ENCODE data around the gene CD59.
"Not testable (repeated sequence)": the region's sequence is repeated elsewhere in the genome, so short reads cannot be mapped to it uniquely, and the experiment has no call there.

CD59 gene

DNA sequence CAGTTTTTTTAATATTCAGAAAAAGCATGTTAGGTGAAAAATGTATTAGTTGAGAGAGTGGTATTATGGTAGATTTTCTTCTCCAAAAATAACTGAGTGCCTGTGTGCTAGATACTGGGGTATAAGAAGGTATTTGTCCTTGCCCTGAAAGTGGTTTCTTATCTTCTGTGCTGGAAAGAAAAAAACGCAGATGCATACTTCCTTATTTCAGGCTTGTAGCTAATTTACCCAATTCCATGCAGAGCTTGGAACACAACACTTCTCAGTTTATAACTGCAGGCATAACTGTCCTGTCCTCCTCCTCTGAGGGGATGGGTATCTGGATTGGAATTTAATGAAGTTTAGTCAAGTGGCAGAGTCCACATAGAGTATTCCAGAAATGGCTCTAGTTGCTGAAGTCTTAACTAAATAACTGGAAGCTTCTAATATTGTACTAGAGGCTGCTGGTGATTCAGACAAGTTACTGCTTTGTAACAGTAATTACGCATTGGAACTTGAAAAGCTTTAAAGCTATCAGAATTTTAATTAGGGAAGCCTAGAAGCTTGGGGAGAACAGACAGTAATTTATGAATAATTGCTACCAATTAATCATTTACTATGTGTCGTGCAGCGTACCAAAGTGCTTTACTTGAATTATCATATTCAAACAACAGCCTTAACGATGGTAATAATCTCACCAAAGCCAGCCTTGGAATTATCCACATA lies 22.9 kb downstream of the CD59 start:
- DNase-seq: no peak

DNA sequence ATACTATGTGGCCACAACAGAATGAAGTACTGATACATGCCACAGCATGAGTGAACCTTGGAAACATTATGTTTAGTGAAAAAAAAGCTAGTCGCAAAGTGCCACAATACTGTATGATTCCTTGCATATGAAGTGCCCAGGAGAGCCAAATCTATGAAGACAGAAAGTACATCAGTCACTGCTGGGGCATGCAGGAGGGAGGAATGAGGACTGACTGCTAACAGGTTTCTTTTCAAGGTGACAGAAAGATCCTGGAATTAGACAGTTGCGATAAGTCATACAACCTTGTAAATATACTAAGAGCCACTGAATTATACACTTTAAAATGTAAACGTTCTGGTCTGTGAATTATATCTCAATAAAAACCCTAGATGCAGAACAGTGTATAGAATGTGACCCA lies 23.8 kb downstream of the CD59 start:
- DNase-seq: no peak

DNA sequence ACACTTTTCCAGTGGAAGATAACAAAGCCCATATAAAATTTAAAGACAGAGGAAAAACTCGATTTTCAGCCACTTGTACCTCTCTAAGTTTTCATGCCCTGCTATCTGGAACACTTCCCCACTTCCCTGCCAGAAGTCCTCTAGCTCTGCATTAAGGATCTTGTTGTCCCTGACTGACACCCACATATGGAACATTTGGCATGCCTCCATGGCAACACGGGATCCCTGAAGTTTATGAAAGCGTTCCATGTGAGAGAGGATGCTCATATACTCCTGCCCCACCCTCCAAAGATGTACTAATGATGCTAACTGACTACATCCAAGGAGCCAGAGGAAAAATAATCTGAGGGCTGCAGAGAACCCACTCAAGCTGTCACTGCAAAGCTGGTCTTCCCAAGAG lies 26.8 kb downstream of the CD59 start:
- no peak for DNase-seq

DNA sequence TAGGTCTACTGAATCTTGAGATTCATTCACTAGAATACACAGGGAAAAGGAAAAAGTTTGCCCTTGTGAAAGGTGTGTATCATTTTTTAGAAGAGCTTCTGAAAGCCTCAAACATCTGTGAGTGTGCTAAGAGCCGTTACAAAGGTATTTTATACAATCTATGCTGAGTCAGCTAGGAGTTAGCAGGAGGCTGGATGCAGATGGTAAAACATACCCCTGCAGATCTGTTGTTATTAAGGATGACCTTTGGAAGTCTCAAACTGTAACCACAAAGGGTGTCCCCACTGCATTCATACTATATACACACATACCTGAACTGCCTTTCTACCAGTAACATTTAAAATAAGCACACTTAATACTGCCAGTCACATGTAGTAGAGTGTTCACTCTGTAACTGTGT lies 27.2 kb downstream of the CD59 start:
- DNase-seq: no peak

DNA sequence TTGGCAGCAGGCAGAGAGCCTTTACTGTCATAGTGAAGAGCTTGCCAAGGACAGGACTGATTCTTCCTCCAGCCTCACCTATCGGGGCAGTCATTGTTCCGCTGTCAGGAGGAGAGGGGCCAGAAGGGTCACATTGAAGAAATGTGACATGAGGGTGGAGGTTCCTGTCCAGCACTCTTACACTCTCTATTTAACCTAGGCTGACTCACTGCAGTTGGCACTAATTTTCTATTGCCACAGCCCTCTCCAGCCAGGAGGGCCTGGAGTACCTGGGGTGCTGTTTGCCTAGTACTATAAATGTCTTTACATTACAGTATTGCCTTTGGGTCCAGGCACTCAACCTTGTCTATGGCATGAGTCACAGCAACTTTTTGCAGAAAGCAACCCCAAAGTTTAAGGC lies 28.4 kb downstream of the CD59 start:
- not testable (repeated sequence) for DNase-seq

DNA sequence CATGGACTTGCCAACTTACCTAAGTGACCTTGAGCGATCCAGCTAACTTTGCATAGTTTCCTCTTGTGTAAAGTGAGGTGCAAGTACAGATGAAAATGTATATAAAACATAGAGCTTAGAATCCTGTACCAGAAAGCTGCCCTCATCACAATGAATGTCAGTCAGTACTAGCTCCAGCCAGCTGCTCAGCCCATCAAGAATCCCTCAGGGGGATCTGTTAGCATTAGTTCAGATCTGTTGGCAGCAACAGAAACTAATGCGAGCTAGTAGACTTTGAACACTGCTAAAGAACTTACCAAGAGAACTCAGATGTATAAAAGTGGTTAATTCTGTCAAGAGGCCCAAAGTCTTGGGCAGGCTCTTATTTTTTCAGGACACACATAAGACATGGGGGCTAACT lies 29.3 kb downstream of the CD59 start:
- no peak for DNase-seq

DNA sequence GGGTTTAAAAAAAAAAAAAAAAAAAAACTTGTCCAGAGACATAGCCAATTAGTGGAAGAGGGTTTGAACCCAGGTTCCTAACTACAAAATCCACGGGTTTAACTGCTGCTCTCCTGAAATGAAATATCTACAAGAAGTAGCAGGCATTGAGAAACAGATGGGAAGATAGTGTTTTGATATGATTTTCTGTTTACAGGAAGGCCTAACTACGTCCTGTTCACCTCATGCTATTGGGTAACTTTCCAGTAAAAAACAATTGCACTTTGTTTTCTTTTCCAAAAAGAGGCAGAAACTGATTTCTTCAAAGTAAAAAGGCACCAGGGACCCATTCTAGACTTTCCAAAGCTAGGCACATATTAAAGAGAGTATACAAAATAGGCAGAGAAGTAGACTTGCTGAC lies 29.7 kb downstream of the CD59 start:
- DNase-seq: no peak

DNA sequence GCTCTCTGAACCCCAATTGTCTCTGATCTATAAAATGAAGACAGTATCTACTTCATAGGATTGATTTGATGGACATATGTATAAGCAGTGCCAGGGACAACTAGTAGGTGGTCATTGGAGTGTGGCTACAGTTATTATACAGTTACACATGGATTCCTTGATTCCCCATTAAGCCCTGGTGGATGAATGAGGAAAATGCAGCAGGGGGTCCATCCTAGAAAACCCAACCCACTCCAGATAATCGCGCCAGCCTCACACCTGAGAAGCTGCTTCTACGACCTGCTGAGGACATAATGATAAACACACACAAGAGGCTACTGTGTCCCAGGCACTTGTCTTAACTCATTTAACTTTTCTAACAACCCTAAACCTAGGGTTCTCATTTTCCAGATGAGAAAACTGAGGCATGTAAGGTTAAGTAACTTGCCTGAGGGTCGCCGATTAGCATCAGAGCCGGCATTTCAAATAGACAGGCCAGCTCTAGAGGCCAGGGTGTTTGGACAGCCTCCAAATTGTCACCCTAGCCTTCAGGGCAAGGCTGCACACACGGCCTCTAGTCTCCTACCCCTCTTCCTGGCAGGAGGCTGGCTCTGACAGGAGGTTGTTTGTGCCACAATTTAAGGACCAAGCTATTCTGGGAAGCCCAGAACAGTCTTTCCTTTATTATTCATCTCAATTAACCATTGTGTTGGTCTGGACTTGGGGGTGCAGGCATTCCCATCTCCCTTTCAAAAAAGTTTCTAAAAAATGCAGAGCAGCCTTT lies 31.8 kb downstream of the CD59 start:
- DNase-seq: no peak

DNA sequence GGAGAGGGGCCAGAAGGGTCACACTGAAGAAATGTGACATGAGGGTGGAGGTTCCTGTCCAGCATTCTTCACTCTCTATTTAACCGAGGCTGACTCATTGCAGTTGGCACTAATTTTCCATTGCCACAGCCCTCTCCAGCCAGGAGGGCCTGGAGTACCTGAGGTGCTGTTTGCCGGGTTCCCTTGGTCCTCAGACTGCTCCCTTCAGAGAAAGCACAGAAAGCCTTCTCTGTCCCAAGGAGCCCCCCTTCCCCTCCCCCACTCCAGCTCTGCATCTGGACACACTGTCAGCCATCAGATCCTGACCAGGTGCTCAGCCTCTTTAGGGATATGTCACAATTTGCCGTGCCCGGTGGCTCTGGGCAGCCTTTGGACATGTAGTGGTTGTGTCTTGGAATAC lies 32.4 kb downstream of the CD59 start:
- DNase-seq: no peak

DNA sequence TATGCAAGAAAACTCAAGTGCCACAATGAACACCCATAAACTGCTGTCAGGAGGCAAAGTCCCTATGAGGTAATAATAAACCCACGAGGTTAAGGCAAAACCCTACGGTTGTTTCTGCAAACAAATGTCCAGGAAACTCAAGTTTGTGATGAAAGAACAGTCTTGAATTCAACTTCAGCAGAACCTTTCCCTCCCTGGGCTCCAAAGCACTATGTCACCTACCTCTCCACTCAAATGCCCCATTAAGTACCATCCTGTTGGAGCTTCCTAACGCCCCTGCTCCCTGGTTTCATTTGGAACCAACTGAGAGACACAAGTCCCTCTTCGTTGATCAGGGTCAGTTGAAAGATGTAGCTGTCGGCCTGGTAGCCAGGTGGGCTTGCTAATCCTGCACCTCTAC lies 33.0 kb downstream of the CD59 start:
- DNase-seq: no peak

DNA sequence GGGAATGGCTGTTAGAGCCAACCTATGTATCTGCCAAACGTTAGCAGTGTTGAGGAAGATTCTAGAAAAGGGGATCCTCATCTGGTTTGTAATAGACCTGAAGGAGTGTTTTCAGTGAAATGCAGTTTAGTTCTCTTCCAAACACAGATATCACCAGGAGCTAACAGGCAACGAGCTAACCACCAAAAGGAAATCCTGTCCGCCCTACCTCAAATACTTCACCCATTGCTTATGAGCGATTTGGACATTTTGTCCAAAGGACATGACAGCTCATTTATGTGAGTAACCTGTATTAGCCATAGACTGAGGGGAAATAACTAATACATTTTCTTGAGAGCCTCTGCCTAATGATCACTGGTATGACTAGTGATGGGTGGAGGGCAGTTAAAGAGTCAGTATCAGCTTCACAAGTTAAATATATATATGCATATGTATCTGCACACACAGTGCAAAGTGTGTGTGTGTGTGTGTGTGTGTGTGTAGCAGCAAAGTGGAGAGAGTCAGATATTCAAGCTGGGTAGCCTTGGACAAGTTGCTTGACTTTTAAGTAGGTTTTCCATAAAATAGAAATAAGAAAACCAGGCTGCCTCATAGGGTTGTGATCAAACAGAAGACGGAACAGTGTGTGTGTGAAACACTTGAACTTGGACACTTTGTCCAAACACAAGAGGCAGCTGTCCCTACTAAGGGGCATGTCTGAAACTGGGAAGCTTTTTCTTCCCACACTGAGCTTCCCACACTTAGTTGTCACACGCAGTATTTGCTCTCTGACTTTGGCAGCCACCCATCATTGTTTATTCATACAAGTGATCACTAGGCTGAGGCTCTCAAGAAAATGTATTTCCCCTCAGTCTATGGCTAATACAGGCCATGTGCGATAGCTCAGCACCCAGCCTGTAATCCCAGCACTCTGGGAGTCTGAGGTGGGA lies 34.7 kb downstream of the CD59 start:
- no peak for DNase-seq

DNA sequence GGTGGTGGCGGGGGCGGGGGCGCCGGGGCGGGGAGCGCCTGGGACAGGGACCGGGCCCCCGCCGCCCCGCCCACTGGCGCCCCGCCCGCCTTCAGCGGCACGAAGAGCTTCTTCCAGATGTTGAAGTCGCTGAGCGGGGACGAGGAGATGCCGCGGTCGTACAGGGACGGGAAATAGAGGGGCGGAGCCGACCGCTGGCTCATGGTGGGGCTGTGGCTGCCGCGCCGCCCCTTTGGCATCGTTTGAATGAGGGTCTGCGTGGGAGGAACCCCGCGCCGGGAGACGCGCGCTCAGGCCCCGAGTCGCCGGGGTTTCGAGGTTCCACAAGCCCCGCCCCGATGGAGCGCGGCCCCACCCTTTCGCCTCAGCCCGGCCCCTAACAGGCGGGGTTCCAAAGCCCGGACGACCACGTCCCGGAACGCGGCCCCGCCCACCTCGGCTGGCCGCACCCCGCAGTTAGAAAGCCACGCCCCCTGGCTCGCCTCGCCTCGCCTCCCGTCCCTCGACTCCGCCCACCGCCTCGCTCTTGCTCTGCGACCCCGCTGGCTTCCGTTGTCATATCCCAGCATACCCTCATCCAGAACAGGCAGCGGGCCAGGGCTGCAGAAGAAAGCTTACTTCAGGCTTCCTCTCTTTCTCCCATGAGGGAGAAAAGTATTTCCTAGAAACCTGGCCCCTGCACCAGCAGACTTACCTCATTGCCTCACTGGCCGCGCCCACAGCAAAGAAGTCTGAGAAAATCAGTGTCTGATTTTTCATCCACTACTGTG lies 35.5 kb downstream of the CD59 start, which contains the start of gene C11orf91:
TSS of gene C11orf91 (minus strand) at position 325 of the 770 bp plus-strand sequence. CDS start at position 239, 86 bp downstream.
- peak; percentile 96 for DNase-seq

DNA sequence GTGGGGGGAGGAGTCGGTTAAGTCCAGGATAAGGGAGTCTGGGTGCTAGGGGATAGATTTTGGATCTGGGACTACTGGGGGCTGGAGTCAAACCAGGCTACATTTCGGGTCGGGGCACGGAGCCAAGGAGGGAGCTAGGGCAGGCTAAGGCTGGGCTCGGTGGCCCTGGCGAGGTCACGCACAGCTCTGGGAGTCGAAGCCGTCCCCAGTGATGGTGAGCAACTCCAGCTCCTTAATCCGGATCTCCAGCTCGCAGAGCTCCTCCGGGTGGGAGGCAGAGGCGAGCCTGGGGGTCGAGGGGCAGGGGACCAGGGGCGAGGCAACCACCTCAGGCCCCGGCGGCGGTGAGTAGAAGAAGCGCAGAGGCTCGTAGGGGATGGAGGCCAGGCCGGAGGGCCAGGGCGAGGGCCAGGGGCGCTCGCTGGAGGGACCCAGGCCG lies 36.1 kb downstream of the CD59 start:
- no peak for DNase-seq

DNA sequence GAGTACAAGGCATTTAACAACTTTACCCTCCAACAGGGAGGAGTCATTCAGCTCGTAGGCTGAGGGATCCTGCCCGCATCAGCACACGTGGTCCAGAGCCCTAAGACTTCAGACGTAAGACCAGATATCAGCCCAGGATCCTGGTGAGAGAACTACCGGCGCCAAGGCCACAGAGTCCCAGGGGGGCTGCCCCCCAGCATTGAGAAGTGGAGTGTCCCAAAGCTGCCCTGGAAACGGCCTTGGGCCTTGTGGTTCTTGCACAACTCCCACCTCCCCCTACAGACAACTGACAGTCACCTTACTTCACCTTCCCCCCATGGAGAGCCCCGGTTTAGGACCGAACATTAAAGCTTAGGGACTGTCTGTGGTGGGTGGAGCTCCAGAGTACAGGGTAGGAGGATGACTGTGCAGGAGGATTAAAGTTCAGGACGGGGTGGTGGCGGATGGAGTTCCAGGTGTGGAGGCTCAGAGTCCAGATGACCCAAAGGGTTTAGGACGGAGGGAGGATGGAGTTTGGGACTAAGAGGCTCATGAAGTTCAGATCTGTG lies 36.6 kb downstream of the CD59 start:
- no peak for DNase-seq

DNA sequence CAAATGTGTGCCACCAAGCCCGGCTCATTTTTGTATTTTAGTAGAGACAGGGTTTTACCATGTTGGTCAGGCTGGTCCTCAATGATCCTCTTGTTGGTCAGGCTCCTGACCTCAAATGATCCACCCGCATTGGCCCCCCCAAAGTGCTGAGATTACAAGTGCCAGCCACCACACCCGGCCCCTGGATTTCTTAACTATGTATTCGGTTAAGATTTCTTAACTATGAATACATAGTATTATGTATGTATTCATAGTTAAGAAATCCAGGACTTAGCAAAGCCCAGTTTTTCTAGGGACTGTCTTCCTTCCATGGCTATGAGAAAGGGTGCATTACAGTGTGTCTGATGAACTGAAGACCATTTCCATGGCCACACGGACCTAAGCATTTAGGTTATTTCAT lies 37.3 kb downstream of the CD59 start:
- no peak for DNase-seq

DNA sequence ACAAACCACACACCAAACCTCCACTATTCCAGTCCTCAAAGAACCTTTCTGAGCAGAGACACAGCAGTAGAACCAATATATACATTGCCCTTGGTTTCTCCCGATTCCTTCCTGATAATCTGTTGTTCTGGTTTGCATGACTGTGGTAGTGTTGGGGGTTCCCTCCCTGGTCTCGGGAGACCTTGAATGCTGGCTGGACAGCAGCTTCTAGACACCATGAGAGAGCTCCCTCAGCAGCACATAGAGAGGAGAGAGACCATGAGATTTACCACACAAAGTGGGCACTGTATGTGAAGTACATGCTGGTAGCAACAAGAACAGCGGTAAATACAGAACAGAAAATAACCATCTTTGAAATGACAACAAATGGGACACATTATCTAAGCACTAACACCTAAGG lies 38.2 kb downstream of the CD59 start:
- no peak for DNase-seq

DNA sequence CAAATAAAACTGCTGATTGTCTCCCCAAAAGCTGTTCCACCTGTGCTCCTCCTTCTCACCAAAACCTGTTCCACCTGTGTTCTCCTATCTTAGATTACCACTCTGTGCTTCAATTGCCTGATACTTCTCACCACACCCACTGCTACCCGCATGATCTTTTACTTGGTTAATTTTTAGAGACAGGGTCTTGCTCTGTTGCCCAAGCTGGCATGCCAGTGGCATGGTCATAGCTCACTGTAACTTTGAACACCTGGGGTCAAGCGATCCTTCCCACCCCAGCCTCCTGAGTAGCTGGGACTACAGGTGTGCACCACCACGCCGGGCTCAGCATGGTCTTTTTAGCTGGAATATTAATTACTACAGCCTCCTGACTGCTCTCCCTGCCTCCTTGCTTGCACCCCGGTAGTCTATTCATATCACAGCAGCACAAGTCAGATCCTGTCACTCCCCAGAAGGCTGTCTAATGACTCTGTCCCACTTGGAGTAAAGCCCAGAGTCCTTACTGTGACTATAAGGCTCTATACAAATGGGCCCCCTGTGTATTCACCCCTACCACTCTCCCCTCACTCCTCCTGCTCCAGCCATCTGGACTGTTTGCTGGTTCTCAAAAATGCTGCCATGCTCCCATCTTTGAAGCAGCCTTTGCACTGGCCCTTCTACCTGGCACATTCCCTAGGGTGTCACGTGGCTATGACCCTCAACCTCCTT lies 39.1 kb downstream of the CD59 start:
- DNase-seq: no peak

DNA sequence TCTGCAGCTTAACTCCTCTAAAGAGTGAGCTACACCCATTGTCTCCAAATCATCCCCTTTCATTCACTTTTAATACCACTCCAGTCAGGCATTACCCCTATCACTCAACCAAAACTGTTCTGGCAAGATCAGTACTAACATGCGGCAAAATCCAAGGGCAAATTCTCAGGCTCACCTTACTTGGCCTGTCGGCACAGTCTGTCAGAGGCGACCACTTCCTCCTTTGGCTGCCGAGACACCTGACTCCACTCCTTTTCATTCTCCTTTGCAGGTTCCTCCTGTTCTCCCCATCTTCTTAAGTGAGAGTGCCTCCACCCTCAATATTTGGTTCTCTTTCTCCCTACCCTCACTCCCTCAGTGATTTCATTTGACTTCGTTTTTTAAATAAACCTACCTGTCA lies 39.8 kb downstream of the CD59 start:
- no peak for DNase-seq

DNA sequence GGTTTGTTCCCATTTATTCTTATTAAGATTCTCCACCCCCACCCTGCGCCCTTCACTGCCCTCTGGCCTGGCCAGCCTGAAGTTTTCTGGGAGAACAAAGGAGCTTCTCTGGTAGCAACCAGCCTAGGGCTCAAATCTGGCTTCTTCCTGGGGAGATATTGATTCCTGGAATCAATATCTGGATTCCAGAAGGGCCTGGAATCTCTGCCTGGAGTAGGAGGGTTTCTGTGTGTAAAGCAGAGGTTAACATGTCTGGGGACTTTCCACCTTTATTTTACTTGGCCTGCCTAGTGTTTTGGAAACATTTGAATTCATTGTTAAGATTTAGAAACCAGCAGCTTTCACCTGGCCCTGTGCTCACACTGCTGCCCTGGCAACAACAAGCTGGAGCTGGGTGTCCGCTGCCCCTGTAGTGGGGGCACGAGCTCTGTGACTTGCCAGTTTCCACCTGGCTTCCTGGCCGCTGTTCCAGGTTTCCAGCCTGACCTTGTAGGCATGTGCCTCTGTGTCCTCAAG lies 41.1 kb downstream of the CD59 start:
- no peak for DNase-seq

DNA sequence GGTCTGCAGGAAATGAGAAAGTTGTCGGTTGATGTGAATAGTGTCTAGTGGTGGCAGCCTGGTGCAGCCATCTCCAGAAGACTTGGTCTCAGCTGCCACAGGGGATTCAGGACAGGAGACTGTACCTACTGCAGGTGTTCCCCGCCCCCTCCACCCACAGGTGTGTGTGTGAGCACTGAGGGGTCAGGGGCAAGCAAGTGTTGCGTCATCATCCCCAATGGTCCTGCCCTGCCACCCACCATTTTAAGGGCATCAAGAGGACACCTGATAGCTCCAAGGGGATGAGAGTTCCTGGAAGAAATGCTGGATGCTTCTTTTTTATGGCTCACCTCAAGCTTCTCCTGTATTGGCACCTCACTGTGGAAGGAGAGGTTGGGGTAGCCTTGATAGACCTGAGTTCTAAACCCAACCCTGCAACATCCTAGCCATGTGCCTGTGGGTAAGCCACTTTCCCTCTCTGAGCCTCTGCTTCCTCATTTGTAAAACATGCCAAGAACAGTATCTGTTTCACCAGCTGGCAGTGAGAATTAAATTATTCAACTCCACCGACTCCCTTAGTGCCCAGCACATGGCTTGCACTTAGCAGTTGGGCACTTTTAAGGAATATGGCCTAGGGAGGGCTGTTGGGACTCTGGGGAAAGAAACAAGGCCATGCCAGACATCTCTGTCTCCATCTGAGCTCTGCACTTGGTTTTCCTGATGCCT lies 41.7 kb downstream of the CD59 start:
- no peak for DNase-seq

DNA sequence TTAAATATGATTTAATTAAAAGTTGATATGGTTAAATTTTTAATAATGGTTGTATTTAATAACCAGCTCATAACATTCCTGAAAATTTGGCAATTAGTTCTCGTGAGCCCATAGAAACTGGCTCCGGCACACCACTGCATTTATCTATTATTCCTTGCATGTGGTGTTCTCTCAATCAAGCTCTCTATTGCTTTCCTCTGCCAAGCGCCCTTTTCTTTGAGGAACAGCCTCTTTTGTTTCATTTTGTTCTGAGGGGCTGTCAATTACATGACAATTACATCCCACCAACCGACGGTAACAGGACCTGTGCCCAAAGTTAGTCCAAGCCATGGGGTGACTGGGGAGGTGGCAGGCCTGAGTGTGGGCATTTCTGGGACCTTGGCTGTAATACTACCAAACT lies 43.7 kb downstream of the CD59 start:
- no peak for DNase-seq

All from T1000 (cell line).